Adipocyte (in vitro differentiated cells): ENCODE measurements around the gene MTMR12.

Source experiments
- DNase-seq: peaks from one replicate; pipeline ENCODE4 v3.0.0-alpha.2; 2015; ENCODE audit warnings: low read depth
- H3K27me3 ChIP-seq: replicated peaks from 2 replicates; pipeline ENCODE4 v1.7.0; 2013; ENCODE audit warnings: mild to moderate bottlenecking, low read length, moderate library complexity; ENCODE audit not compliant: control insufficient read depth, insufficient read depth
- H3K36me3 ChIP-seq: 2 replicates; pipeline ENCODE4 v1.7.0; 2013; ENCODE audit warnings: low read length, mild to moderate bottlenecking, moderate library complexity; ENCODE audit not compliant: control insufficient read depth, insufficient read depth, severe bottlenecking
- H3K4me1 ChIP-seq: 2 replicates; pipeline ENCODE4 v1.7.0; 2013; ENCODE audit warnings: mild to moderate bottlenecking, low read length, moderate library complexity; ENCODE audit not compliant: control insufficient read depth, insufficient read depth
- H3K4me3 ChIP-seq: 2 replicates; pipeline ENCODE4 v1.7.0; 2013; ENCODE audit warnings: mild to moderate bottlenecking, low read length, moderate library complexity
- H3K9ac ChIP-seq: 2 replicates; pipeline ENCODE4 v1.7.0; 2013; ENCODE audit warnings: mild to moderate bottlenecking, low read length, moderate library complexity
- H3K9me3 ChIP-seq: 2 replicates; pipeline ENCODE4 v1.7.0; 2013; ENCODE audit warnings: mild to moderate bottlenecking, low read length, moderate library complexity; ENCODE audit not compliant: control insufficient read depth

Gene MTMR12

GRCh38 chr5:32311404-32312196, 1.1 kb downstream of the MTMR12 start:
- H3K36me3 ChIP-seq = no peaks in the 10 kb centered on the region
- DNase-seq = peak; percentile 50
- H3K9me3 ChIP-seq = no peaks in the 10 kb centered on the region
- peak overlapping the region; percentile 92 for H3K9ac ChIP-seq
- peaks cover 32% of the 10 kb centered on the region for H3K4me1 ChIP-seq
- H3K27me3 ChIP-seq = no peaks in the 10 kb centered on the region
- H3K4me3 ChIP-seq = peak overlapping the region; percentile 84

DNA sequence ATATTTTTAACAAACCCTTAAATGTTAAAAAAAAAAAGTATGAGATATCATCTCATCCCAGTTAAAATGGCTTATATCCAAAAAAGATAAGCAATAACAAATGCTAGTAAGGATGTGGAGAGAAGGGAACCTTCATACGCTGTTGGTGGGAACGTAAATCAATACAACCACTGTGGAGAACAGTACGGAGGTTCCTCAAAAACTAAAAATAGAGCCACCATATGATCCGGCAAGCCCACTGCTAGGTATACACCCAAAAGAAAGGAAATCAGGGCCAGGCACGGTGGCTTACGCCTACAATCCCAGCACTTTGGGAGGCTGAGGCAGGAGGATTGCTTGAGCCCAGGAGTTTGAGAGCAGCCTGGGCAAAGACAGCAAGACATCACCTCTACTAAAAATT, 3.0 kb downstream of the MTMR12 start:
- Histone ChIP-seq H3K9ac (no peak overlapping the region), H3K36me3 (no peaks in the 10 kb centered on the region), H3K27me3 (no peaks in the 10 kb centered on the region), H3K4me3 (no peak overlapping the region), H3K4me1 (peaks cover 32% of the 10 kb centered on the region), H3K9me3 (no peaks in the 10 kb centered on the region)
- no peak for DNase-seq

DNA sequence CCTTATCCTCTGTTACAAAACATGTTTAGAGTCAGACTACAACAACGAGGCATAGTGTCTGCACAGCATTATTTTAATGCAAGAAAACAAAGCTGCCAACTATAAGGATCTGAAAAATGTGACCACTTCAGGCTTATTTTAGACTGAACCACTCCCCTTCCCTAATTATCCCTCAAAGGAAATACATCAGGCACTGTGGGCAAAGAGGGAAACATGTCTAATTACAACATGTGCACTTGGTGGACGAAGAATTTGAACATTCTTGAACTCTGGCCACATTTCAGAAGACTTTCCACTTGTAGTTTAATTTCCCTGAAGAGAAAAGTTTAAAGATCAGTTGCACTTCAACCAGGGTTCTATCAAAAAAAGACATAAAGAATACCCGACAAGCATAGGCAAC, 3.8 kb downstream of the MTMR12 start:
- no peaks in the 10 kb centered on the region for H3K27me3 ChIP-seq
- peaks cover 32% of the 10 kb centered on the region for H3K4me1 ChIP-seq
- H3K36me3 ChIP-seq = no peaks in the 10 kb centered on the region
- H3K9ac ChIP-seq = peak overlapping the region; percentile 27
- DNase-seq = peak; percentile 44
- no peaks in the 10 kb centered on the region for H3K9me3 ChIP-seq
- H3K4me3 ChIP-seq = peak overlapping the region; percentile 53

GRCh38 chr5:32307769-32308194, 5.0 kb downstream of the MTMR12 start:
- DNase-seq = no peak
- Histone ChIP-seq H3K9ac (no peak overlapping the region), H3K4me1 (peaks cover 38% of the 10 kb centered on the region)

DNA sequence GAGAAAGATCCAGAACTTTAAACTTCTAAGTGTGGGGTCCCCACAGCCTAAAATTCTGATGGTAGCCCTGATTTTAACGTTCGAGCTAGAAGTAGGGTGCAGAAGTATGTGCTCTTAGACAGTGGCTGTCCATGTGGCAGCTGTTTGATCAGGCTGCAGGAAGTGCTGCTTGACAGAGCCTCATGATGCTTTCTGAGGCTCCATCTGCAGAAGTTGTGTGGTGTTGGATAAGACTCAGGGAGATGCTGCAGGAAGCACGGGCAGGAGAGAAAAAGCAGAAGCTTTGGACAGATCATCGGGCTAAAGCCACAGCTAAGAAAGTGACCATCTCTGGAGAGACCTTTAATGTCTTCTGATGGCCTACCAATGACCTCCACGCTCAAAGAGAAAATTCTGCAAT, 8.1 kb downstream of the MTMR12 start:
- Histone ChIP-seq H3K27me3 (no peaks in the 10 kb centered on the region), H3K9ac (no peak overlapping the region), H3K9me3 (no peaks in the 10 kb centered on the region), H3K4me1 (peaks cover 30% of the 10 kb centered on the region), H3K36me3 (no peaks in the 10 kb centered on the region), H3K4me3 (no peak overlapping the region)
- DNase-seq = no peak

More at GRCh38 chr5:32307769-32308194, 5.0 kb downstream of the MTMR12 start:
- Histone ChIP-seq H3K4me3 (no peak overlapping the region), H3K27me3 (no peaks in the 10 kb centered on the region), H3K36me3 (no peaks in the 10 kb centered on the region), H3K9me3 (no peaks in the 10 kb centered on the region)

GRCh38 chr5:32303755-32304120, 9.0 kb downstream of the MTMR12 start:
- H3K9me3 ChIP-seq = no peaks in the 10 kb centered on the region
- H3K36me3 ChIP-seq = no peaks in the 10 kb centered on the region
- H3K9ac ChIP-seq = no peak overlapping the region
- DNase-seq = no peak
- no peaks in the 10 kb centered on the region for H3K27me3 ChIP-seq
- H3K4me3 ChIP-seq = no peak overlapping the region
- peaks cover 22% of the 10 kb centered on the region for H3K4me1 ChIP-seq

DNA sequence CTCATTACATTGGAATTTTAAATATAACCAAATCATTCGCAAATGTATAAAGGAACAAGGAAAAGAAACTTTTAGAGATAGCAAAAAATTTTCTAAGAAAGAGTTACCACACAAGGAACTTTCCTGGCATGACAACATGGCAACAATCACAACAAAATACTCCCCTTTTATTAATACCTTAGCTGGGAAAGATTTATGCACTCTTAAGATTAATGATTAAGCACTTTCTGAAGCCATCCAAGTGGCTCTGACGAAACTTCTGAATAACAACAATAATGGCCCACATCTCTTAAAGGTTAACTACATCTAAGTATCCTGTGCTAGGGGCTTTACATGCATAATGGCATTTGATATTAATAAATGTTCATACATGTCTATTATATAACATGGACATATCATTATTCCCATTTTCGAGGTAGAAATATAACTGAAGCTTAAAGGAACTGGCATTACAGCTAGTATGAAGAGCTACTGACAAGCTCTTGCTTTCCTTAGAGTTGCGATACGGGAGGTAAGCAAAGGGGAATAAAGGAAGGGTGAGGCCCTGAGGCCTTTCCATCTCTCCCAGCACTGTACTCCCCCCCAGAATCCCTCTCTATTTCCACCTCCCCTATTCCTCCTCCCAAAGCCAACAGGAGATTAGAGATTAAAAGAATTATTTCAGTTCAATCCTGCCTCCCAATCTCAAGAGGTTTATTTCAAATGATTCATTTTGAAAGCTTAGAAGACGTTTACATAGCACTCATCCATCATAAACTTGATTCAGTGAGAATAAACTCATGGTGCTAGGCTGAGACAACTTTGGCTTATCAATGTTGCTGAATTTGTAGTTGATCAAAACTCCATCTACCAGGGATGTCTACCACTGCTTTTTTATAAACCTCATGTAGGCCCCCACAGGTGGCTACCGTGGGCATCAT, 9.6 kb downstream of the MTMR12 start:
- DNase-seq = no peak
- Histone ChIP-seq H3K36me3 (peaks cover 3% of the 10 kb centered on the region), H3K4me1 (peaks cover 15% of the 10 kb centered on the region), H3K9ac (no peak overlapping the region), H3K9me3 (no peaks in the 10 kb centered on the region), H3K27me3 (no peaks in the 10 kb centered on the region), H3K4me3 (no peak overlapping the region)

GRCh38 chr5:32301891-32302290, 10.8 kb downstream of the MTMR12 start:
- peaks cover 5% of the 10 kb centered on the region for H3K36me3 ChIP-seq
- no peaks in the 10 kb centered on the region for H3K9me3 ChIP-seq
- H3K4me3 ChIP-seq = no peak overlapping the region
- H3K9ac ChIP-seq = no peak overlapping the region
- no peak for DNase-seq
- peaks cover 26% of the 10 kb centered on the region for H3K4me1 ChIP-seq
- no peaks in the 10 kb centered on the region for H3K27me3 ChIP-seq

GRCh38 chr5:32299059-32299677, 13.6 kb downstream of the MTMR12 start:
- no peak overlapping the region for H3K4me3 ChIP-seq
- no peaks in the 10 kb centered on the region for H3K27me3 ChIP-seq
- DNase-seq = no peak
- peaks cover 29% of the 10 kb centered on the region for H3K36me3 ChIP-seq
- no peak overlapping the region for H3K9ac ChIP-seq
- H3K4me1 ChIP-seq = peaks cover 26% of the 10 kb centered on the region
- H3K9me3 ChIP-seq = no peaks in the 10 kb centered on the region

- no peaks in the 10 kb centered on the region for H3K27me3 ChIP-seq
- no peak overlapping the region for H3K9ac ChIP-seq
- DNase-seq = no peak
- peaks cover 23% of the 10 kb centered on the region for H3K4me1 ChIP-seq
- no peaks in the 10 kb centered on the region for H3K9me3 ChIP-seq
- peaks cover 37% of the 10 kb centered on the region for H3K36me3 ChIP-seq
- no peak overlapping the region for H3K4me3 ChIP-seq
Measured at GRCh38 chr5:32298059-32298415, 14.7 kb downstream of the MTMR12 start.
